Mammary epithelial cell (primary cell): ENCODE results near the gene WSCD2.

Experiments used
- CTCF ChIP-seq, 2 donors: IDR thresholded peaks in 1 of 2; conservative IDR thresholded peaks in 1 of 2; 2 replicates each; pipeline ENCODE4 v1.5.1; 2011 to 2012; ENCODE audit warnings: inconsistent platforms in 2 of 2, low read length in 2 of 2, mild to moderate bottlenecking in 2 of 2, control low read depth in 1 of 2, low read depth in 1 of 2; ENCODE audit not compliant: insufficient read depth in 1 of 2; ENCODE audit errors: extremely low read depth in 1 of 2
- EZH2 ChIP-seq: IDR thresholded peaks from 2 replicates; pipeline ENCODE4 v1.6.1; 2012; ENCODE audit warnings: low read length, inconsistent platforms, borderline replicate concordance

GRCh38 chr12:108193493-108193892, 64.4 kb downstream of the WSCD2 start:
- no peak for TF ChIP-seq CTCF (conservative IDR thresholded peaks at IDR 0.05 in 1 of 2, IDR thresholded peaks at IDR 0.05 in 1 of 2; ENCODE audit: extremely low read depth in 1 of 2, insufficient read depth in 1 of 2, low read depth in 1 of 2, low read length in 2 of 2)
- TF ChIP-seq EZH2: no peak
